Measurements from ENCODE around the gene IL17D. TPM values are rescaled to one million over a fixed set of nuclear protein-coding genes. Genes with fewer than 3 reads are reported as not detected.

Gene IL17D
- total RNA-seq, 1 donor from 2014 or later = 5.9 TPM

DNA sequence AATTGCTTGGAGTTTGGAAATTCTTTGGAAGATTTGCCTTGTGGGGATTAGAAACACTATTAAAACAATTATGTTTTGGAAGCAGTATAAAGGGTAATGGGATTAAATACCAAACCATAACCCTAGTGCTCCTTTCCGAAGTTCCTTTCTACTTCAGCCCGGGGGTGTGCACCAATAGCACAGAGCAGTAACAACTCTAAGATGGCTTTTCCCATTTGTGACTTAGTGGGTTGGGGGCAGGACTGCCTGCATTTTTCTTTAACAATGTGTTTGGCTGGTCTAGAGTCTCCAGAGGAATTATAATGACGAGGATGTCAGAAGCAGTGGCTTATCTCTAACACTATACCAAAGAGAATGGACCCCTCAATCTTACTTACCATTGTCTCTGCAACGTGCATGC is 11.9 kb upstream of the IL17D start:
- DNase-seq = no peak

DNA sequence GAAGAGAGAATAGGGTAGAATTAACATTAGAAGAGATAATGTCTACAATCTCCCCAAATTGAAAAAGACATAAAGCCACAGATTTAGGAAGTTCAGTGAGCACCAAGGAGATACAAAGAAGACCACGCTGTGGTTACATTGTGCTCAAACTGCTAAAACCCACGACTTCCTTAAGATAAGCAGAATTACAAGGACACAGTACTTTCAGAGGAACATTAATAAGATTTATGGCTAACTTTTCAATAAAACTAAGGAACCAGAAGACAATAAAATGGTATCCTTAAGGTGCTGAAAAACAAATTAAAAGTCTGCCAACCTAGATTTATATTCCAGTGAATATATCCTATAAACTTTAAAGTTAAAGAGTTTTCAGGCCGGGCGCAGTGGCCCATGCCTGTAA is 7.4 kb upstream of the IL17D start:
- no peak for DNase-seq

DNA sequence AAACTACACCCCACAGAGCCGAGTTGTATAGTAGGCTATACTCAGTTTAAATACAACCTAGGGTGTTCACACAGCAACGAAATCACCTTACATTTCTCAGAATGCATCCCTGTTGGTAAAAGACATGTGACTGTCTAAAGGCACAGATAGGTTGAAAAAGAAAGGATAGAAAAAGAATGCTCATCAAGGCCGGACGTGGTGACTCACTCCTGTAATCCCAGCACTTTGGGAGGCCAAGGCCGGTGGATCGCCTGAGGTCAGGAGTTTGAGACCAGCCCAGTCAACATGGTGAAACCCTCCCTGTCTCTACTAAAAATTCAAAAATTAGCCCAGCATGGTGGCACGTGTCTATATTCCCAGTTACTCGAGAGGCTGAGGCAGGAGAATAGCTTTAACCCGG is 3.8 kb upstream of the IL17D start:
- no peak for DNase-seq

DNA sequence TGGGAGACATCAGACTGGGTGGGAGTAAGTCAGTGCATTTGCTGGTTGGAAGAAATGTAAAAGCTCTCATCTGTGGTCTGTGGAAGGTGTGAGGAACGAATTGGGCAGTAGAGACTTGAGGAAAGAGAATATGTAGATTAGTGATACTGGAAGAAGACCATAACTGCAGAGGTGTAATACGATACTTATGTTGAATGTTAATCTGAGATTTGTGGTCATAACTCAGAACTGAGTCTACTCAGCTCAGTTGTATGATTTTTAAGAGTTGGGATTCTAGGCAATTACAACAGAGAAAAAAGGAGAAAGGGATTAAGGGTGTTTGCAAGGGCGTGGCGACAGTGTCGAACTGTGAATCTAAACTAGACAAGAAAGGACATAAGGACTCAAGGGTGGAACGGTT is 3.2 kb upstream of the IL17D start:
- no peak for DNase-seq

DNA sequence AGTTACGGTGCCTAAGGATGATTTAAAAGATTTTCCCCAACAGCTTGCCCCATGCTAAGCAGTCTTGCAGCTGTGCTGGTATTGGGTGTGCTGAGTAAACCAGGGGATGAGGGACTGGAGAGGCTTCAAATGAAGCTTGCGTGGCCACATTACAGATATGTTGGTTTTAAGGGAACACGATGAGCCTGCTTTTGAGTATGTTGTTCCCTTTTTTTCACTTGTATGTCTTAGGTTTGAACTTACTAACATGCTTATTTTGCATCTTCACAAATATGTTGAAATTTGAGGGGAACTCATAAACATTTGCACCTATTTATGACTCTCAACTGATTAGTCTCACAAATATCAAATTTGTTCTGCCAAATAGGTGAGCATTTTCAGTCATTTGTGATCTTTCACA is 2.0 kb upstream of the IL17D start:
- no peak for DNase-seq

DNA sequence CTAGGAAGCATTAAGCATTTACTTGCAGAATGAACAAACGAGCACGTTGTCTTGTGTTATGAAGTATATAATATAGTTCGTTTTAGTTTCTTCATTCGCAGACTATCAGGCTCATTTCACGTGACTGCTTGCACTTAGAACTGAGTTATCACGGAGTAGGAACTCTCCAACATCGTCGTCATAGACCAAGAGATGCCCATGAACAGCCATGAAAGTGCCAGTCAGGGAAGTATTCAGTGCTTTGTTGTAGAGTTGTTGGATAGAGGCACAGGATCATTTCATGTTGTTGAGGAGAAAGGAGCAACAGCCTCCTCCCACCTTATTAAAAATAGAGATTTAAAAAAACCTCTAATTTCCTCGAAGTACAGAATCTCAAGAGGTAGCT is 977 bp upstream of the IL17D start:
- no peak for DNase-seq

DNA sequence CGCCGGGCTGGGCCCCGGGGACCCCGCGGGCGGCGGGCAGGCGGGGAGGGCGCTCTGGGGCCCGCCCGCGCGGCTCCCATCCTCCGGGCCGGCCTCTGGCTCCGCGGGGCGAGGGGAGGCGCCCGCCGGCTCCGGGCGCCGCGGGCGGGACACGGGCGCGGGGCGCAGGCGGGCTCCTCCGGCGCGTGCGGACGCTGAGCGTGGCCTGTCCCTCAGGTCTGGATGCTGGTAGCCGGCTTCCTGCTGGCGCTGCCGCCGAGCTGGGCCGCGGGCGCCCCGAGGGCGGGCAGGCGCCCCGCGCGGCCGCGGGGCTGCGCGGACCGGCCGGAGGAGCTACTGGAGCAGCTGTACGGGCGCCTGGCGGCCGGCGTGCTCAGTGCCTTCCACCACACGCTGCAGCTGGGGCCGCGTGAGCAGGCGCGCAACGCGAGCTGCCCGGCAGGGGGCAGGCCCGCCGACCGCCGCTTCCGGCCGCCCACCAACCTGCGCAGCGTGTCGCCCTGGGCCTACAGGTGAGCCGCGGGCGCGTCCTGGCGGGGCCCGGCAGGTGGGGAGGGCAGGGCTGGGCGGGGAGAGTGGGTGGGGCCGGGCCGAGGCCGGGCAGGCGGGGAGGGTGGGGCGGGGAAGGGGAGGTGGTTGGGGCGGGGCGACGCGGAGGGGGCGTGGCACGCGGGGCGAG is 420 bp downstream of the IL17D start:
- peak; percentile 50 for DNase-seq

DNA sequence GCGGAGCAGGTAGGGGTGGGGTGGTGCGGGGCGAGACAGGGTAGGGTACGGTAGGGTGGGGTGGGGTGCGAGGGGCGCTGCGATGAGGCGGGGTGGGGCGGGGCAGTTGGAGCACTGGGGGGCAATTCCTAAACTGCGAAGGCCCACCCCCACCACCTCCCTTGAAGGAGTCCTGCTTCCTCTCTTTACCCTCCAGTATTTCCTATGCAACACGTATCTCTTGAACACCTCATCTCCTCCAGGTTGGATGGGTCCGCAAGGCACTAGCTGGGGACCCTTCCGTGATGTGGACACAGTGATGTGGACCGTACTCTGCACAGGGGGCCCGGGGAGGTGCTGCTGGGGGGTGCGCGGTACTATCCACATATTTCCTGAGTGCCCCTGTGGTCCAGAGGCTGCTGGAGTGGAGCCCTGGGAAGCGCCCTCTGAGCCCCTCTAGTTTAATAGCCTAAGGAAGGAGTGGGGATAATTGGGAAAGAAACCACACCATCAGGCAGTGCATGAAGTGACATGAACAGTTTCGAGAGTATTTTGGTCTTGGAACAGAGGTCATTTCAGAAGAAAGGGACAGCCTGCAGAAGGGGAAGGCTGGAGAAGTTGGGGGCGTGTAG is 1.1 kb downstream of the IL17D start:
- DNase-seq = no peak

DNA sequence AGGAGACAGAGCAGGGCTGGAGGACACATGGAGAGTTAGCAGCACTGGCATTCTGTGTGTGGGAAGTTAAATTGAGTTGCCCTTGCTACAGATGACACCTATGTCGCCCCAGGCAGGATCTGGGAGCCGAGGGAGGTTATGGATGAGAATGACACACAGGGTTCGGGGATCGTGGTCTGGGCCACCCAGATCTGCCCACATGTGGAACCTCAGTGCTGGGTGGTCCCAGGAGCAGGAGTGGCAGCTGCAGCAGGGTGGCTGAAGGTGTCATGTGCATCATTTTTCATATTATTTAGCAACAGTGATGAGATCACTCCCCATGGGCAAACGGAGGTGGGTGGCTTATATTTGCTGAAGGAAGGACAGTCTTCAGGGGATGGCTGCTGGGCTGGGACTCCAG is 3.2 kb downstream of the IL17D start:
- no peak for DNase-seq

DNA sequence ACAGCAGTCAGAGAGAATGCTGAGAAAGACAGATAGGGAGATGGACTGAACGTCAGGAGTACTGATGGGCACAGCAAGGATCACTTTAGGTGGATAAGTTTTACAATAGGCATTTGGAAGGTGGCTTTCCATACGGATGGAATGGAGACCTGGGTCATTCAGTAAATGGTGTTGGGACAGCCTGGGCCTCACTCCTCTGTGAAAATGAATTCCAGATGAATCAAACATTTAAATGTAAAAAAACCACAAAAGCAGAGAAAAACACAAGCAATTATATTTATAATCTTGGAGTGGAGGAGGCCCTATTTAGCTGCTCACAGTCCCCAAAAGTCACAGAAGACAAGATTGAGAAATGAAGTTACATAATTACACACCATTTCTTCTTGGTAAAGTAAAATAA is 4.7 kb downstream of the IL17D start:
- DNase-seq = no peak

DNA sequence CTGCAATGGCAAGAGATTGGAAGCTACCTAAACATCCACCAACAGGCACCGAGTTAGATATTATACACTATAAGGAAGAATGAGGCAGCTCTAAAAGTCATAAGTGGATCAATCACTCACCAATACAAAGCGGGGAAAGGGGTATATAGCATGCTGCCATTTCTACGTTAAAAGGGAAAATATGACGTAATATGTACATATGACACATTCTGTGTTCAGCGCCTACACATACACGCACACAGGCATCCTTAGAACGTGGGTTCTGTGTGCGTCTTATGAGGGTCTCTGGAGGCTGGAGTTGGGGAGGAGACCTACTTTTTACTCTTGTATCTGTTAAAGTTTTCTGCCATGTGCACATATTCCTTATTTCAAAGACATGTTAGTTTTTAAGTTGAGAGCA is 5.9 kb downstream of the IL17D start:
- DNase-seq = no peak

DNA sequence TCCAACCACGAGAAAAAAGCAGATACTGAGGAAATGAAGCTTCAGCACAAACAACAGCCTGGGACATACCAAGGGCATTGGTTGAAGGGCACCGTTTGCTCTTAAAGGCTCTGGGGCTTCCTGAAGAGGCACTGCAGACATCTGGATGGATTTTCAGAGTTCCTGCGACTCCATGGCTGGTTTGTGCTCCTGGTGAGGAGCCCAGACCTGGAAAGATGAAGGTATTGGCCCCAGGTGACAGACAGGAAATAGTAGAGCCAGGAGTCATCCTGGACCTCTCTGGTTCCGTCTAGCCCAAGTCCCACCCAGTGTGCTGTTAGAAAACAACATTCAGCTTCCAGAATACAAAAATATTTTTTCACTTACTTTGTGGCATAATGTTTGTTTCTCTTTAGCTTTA is 6.3 kb downstream of the IL17D start:
- DNase-seq = no peak

DNA sequence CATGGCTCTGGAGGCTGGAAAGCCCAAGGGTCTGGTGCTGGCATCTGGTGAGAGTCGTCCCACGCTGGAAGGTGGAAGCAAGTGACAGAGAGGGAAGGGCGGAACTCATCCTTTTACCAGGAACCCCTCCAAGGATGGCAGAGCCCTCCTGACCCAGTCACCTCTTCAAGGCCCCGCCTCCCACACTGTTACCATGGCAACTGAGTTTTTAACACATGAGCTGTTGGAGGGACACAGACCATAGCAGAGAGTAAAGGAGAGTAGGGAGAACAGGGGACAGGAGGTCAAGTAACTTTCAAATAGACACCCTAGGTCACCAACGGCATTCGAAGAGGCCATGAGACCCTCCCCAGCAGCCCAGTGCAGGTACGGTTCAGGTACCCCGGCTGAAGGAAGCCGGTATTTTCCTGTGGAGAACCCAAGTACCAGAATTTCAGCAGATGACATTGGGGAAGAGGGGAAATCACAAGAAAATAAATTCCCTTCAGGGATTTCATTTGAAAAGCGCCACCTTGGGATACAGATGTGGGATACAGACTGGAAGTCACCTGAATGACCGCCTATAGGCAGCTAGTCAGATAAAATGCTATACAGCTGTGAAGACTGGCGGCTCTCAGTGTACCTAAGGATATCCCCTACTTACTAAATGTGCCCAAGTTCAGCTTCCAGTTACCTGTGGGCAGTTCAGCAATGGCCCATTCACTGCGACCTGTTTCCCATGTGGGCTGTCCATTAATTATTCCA is 8.0 kb downstream of the IL17D start:
- DNase-seq = no peak

DNA sequence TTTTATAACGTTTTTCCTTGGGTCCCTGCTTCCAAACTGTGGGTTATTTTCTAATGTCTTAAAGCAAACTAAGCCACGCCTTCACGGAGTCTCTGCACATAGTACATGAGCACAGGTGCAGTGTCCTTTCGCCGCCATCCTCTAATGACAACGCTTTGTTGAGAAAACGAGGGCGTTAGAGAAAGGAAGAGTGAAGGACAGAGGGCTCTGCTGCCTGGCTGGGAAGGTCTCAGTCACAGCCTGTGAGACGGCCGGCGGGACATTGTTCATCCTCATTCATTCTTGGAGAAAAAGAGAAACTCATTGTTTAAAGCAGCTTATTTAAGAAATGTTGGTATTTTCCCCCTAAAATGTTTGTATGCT is 9.5 kb downstream of the IL17D start:
- no peak for DNase-seq

DNA sequence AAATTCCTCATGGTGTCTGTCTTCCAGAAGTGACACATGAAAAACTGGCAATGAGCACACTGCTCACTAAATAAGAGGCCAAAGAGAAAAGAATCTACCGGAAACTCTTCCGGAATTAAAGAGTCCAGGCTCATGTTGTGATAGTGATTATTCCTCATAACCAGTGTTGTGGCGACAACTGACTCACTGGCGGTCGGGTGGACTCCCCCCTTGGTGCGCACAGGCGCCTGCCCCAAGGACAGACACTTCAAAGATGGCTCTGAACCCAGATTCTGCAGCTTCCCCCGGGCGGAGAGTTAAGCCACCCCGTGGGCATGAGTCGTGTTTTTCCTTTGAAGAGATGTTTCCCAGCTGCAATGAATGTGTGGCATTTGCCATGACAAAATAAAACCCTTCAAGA is 10.3 kb downstream of the IL17D start:
- DNase-seq = no peak

DNA sequence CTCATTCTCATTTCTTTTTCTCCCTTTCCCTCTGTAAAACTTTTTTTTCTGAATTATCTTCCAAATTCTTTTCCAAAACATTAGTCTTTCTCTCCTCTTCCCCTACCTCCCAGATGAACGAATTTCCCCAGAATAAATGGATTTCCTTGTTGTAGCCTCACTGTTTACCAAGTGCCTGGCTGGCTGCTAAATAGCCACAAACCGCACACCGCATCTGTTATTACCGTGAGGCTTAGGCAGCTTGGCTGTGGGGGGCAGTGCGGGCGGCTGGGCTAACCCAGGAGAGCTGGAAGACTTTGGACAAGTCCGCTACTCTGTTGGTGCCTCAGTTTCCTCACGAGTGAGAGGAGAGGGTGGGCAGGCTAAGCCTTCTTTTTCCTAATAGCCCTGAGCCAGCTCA is 10.7 kb downstream of the IL17D start:
- DNase-seq = no peak

DNA sequence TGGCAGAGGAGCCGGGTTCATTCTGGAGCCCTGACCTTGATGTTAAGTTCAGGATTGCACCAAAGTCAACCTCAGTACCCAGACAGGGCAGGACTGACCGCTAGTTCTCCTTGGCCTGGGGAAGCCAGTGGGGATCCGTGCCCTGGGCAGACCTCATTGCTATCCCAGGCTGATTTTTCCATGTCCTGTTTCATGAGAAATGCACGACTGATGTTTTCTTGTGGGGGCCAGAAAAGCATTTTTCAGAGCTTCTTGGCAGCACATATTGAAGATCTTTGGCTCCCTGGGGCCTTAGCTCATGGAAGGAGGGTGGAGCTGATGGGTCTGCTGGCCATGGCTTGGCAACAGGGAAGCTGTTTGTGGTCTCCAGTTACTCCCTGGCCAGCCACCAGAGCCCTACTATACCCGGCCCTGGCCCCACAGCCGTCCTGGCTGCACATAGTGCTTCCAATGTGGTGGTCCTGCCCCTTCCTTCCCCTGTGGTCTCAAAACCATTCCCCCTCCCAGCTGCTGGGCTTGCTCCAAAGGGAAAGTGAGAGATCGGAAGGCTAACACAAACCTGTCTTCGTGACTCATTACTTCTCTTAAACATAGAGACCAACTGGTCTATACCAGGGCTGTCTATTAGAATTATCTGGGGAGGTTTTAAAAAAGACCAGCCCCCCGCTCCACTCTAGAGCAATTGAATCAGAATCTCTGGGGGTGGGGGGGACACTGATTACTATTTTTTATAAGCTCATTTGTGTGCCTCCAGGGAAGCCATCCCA is 11.2 kb downstream of the IL17D start:
- DNase-seq = peak; percentile 94

DNA sequence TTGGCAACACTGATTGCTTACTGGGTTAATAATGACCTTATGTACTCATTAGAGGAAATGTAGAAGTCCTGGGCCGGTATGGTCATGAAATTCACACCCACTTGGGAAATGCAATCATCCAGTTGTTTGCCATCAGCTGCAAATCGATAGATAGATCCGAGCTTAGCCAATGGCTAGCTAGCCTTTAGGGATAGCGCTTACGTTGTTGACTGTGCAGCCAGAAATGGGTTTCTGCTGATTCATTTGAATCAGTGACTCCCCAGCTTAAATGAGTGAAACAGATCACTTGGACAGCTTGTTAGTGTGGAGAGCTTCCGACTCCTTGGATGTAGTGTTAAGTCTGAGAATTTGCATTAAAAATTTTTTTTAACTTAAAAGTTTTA is 11.8 kb downstream of the IL17D start:
- DNase-seq = peak; percentile 47

DNA sequence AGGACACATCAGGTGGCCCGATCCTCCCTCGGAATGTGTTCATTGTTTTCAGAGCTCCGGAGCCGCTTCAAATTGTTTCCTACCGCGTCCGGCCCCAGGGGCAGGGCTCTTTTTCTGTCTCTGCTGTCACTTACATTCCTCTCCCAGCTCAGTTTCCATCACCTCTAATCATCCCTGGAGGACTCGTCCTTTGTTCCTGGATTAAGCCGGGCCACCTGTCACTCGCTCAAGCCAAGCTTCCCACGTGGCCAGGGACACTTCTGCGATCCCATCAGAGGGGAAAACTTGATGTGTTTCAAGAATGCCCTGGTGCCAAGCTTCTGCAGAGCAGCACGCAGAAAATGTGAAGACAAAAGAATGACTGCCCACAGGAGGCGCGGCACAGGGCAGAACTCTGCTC is 13.5 kb downstream of the IL17D start:
- no peak for DNase-seq

DNA sequence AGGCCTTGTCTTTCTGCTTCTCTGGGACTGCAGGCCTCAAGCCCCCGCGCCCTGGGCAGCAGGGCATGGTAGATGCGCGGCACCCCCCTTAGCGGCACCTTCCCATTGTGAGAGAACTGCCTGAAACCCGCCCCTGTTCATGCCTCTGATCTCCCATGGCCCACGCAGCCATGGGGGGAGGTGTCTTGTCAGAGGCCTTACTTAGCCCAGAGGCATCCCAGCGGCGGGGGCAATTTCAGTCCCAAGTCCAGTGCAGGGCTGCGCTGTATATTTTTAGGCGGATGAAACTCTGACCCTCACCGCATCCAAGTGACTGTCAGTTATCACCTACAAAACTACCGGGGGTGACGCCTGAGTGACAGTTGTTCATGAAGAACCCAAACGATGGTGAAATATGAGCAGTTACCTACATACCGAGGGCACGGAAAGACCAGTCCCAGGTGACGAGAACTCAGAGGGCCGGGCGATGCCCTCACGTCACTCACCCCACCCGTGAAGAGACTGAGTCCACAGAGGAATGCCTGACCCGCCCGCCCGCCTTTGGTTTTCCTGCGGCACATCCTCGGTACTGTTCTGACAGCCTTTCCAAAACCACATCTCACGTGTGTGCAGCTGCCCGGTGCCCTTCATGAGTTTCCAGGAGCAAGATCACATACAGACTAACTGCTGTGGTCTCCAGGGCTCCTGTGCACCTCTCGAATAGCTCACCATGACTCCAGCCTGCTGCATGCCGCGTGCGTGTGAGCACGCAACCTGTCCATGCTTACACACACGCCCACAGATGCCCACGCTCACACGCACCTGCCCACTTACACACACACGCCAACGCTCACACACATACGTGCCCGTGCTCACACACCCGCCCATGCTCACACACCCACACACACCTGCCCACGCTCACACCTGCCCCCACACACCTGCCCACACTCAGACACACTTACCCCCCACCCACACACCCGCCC is 14.4 kb downstream of the IL17D start:
- DNase-seq = no peak

DNA sequence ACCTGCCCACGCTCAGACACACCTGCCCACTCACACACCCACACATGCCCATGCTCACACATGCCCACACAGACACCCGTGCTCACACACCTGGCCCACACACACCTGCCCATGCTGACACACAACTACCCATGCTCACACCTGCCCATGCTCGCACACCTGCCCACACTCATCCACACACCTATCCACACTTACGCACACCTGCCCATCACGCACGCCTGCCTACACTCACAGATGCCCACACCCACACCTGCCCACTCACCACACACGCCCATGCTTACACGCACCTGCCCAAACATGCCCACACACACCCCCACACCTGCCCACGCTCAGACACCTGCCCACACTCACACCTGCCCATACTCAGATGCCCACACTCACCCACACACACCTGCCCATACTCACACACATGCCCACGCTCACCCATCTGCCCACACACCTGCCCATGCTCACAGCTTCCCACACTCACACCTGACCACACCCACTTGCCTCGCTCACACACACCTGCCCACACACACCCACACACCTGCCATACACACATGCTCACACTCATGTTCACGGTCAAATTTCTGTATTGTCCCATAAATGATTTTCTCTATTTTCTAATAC is 15.6 kb downstream of the IL17D start:
- DNase-seq = no peak

DNA sequence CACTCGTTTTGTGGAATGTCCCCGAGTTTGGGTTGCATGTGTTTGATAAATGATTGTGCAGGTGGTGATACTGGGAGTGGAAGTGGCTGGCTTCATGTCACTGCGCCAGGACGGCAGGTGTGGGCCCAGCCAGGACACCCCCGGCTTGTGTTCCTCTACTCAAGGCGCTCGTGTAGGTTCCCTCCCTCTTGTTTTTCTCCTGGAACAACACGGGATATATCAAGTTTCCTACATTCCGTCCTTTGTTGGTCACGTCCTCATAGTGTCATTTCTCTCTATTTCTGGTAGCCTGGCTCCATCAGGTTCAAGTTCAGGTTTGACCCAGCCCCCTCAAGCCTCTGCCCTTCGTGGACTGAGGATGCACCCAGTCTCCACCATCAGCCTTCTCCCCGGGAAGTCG is 16.3 kb downstream of the IL17D start:
- DNase-seq = no peak
